Fibroblast of peridontal ligament (primary cell): Measurements from ENCODE around the gene CYP24A1.
A peak's percentile ranks its signal among the peaks of the same experiment; 100 is the strongest.

Experiments used
- DNase-seq: peaks from one replicate; pipeline ENCODE4 v3.0.0-alpha.2; 2010; ENCODE audit errors: extremely low read depth

The CYP24A1 gene

GRCh38 chr20:54174457-54175175 is 830 bp upstream of the CYP24A1 start:
- DNase-seq, result peak; percentile 9

DNA sequence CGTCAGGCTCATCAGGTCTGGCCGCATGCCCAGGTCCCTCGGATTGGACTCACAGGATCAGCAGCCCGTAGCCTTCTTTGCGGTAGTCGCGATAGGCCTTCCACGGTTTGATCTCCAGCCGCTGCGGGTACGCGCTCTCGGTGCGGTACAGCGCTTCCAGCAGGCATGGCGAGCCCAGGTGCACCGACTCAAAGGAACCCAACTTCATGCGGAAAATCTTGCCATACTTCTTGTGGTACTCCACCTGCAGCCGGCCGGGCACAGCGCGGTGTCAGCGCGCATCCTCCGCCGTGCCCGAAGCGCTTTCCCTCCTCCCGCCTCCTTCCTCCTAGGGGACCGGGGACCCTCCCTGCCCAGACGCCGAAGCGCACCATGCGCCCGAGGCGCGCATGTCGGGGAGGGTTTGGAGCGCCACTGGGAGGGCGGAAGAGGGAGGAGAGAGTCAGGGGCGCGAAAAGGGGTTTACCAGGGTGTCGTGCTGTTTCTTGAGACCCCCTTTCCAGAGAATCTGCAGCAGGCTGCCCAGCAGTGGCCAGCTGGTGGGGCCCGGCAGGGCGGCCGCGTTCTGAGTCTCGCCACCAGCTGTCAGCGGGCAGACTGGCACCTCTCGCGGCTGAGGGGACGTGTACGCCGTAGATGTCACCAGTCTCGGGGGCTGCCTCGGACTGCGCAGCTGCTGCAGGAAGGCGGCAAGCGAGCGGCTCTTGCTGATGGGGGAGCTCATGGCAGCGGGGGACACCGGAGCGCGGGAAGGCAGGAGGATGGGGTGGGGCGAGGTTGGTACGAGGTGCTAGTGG is 732 bp downstream of the CYP24A1 start:
- DNase-seq, result no peak

GRCh38 chr20:54172532-54172855 is 1.3 kb downstream of the CYP24A1 start:
- no peak for DNase-seq

GRCh38 chr20:54170963-54171362 is 2.8 kb downstream of the CYP24A1 start:
- no peak for DNase-seq

GRCh38 chr20:54170026-54170471 is 3.7 kb downstream of the CYP24A1 start:
- no peak for DNase-seq

DNA sequence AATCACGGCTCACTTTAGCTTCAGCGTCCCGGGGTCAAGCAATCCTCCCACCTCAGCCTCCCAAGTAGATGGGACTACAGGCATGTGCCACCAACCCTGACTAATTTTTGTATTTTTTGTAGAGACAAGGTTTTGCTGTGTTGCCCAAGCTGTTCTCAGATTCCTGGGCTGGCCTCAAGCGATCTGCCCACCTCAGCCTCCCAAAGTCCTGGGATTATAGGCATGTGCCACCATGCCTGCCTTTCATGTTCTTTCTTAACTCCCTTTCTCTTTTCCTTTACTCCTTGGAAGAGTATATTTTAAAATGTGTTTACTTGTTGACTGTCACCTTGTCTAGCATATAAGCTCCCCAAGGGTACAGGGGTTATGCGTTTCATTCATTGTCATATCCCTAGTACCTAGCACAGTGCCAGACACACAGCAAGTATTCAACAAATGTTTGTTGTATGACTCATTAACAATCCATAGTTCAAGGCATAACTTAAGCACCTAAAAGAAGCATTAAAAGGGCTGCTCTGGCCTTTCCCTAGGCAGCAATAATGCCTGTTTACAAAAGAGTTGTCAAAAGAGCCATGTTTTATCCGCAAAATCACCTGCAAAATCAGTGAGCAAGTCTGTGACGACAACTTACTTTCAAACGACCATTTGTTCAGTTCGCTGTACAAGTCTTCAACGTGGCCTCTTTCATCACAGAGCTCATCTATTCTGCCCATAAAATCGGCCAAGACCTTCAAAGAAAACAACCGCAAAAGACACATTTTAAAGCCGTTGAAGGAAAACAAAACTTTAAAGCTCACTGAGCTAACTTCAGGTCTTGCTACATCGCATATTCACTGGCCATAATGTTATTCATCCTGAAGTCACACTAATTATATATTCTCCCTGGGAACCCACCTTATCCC is 4.6 kb downstream of the CYP24A1 start:
- DNase-seq, result no peak

DNA sequence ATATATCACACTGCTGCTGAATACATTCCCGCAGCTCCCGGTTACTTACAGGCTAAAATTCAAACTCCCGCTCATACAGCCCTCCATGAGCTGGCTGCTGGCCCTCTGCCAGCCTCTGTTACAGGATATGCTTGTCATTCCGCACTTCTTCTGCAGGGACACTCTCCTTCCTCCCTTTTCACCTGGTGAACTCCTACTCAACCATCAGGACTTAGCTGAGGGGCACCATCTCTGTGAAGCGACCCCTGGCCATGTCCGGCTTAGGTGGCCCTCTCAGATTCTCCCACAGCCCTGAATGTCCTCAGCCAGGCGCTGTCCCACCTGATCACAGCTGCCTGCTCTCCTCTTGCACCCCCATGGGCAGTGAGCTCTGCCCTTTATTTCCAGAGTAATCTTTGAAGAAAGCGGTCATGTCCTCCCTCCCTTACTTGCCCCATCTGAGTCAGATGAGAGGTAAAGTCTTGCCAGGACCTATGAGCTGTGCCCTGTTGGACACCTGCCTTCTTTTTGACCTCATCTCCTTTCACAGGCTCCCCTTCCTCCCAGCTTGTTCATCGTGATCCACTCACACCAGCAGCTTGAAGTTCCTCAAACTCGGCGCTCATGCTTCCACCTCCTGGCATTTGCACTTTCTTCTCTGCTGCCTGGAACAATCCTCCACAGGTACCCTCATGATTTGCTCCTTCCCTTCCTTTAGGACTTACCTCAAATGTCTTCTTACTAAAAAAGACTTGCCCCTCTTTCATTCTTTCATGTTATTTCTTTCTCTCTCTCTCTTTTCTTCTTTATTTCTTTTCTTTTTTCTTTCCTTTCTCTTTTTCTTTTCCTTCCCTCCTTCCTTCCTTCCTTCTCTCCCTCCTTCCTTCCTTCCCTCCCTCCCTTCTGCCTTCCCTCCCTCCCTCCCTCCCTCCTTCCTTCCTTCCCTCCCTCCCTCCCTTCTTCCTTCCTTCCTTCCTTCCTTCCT is 5.6 kb downstream of the CYP24A1 start:
- no peak for DNase-seq

DNA sequence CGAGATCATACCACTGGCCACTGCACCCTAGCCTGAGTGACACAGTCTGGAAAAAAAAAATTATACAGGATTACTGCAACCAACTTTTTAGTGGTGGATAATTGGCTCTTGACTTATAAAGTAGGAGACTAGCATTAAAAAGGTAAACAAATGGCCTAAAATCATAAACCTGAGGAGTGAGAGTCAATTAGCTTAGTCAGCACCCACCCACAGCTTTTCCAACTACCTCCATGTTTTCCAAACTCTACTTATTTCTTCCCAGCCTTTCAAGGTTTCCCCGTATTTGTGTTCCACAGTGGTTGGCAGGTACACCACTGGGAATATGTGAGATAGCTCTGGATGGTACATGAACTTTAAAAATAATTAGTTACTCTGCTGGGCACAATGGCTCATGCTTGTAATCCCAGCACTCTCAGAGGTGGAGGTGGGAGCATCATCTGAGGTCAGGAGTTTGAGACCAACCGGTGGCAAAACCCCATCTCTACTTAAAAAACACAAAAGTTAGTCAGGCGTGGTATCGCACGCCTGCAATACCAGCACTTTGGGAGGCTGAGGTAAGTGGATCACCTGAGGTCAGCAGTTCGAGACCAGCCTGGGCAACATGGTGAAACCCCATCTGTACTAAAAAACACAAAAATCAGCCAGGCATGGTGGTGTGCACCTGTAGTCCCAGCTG is 6.7 kb downstream of the CYP24A1 start:
- no peak for DNase-seq

DNA sequence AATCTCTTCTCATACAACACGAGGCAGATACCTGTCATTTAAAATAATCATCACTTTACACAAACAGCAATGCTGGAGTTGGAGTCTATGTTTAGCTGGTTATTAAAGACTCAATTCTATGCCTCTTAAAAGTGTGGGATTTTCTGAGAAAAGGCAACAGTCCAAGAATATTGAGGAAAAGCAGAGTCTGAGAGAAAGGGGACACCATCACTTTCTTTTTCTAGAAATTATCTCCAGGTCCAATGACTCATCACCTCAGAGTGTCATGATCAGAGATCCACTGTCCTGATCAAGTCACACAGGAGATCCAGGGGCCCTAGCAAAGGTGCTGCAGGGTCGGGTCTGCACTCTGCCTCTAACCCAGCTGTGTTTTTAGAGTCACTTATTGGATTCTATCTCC is 8.0 kb downstream of the CYP24A1 start:
- DNase-seq, result no peak

DNA sequence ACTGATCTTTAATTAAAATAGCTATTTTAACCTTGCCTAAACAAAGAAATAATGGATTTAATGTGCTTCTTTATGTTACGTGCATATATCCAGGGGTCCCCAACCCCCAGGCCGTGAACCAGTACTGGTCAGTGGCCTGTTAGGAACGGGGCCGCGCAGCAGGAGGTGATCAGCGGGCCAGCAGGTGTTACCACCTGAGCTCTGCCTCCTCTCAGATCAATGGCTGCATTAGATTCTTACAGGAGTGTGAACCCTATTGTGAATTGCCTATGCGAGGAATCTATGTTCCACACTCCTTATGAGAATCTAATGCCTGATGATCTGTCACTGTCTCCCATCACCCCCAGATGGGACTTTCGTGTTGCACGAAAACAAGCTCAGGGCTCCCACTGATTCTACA is 8.8 kb downstream of the CYP24A1 start:
- DNase-seq, result no peak

DNA sequence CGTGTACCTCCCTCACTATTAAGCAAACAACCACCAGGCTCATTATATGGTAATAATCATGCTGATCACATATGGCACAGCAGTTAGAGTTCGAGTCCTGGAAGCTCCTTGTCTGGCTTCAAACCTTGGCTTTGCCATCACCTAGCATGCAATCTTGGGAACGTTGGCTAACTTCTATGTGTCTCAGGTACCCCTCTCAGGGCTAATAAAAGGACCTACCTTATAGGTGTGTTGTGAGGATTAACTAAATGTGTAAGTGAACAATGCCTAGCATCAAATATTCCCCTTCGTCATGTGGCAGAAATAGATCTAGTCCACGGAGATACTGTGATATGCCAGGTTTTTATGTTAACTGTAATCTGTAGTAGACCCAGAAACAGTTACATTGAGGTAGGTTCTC is 10.4 kb downstream of the CYP24A1 start:
- DNase-seq, result no peak

- no peak for DNase-seq
Measured at GRCh38 chr20:54162378-54163009, 11.3 kb downstream of the CYP24A1 start.

GRCh38 chr20:54161821-54162149 is 12.0 kb downstream of the CYP24A1 start:
- DNase-seq, result no peak

DNA sequence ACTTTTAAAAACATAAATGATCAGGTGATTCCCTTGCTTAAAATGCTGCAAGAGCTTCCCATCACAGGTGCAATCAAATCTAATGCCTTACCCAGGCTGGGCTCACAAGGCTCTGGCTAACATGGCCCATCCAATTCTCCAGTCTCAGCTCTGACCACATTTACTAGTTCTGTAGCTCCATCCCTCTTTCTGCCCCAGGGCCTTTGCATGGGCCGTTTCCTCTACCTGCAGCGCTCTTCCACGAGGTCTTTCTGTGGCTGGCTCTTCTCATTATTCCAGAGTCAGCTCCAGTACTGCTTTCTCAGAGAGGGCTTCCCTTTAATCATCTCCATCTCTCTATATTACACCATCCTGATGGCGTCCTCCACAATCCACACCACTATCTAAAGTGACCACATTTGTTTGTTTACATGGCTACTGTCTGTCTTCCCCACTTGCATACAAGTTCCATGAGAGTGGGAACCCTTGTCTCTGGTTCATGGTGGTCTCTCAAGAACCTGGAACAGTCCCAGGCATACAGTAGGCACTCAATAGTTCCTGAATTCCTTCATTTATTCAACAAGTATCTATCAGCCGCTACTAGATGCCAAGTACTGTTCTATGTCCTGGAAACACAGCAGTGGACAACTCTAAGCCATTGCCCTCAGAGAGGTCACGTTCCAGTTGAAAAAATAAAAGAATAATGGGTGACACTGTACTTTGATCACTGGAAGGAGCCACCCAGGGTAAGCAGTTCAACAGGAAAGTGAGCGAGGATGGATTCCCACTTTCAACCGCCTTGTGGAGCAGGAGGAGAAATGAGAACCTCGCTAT is 12.6 kb downstream of the CYP24A1 start:
- no peak for DNase-seq

- no peak for DNase-seq
Measured at GRCh38 chr20:54160065-54161007, 13.4 kb downstream of the CYP24A1 start.

DNA sequence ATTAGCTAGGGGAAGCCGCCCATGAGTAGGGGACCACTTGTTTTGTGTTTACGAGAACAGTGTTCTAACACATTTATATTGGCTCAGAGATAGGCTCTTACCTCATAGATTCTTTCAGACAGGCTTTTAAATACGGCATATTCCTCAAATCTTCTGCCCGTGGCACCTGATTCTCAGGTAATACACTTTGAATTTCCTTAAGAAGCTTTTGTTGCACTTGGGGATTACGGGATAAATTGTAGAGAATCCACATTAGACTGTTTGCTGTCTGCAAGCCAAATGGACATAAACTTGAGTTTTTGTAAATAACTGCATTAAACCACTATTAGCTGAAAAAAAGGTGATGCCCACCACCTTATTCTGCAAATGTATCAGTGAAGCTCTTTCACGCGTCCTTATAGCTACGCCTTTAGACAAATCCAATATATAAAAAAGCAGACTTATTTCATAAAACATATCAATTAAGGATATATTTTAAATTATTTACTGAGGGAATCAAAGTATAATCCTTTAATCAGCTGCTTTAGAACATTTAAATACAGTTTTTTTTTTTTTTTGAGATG is 14.8 kb downstream of the CYP24A1 start:
- no peak for DNase-seq

- DNase-seq, result no peak
Measured at GRCh38 chr20:54158226-54158625, 15.6 kb downstream of the CYP24A1 start.
